SHP77 treated with DMSO at 0.1 percent for 48 hours (cell line): ENCODE results near the gene INPP4B.
"Not testable (repeated sequence)": the region's sequence is repeated elsewhere in the genome, so short reads cannot be mapped to it uniquely, and the experiment has no call there.

Experiments used
- DNase-seq: peaks from one replicate; lab custom pipeline; 2025; lab: John Stamatoyannopoulos, UW

The INPP4B gene

DNA sequence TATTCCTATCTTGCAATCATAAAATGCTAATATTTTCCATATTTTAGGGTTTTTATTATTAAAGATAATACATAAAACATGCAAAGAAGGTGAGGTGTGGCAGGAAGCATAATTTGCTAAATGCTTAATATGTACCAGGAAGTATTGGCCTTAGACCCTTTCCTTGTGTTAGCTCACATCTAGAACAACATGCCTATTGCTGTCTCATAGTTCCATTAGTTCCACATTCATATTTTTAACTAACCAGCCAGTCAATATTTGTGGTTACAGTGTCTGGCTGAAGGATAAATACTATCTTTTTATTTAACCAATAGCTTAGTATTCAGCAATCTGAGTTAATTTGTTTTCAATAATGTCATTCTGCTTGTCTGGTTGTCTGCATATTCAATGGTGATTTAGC is 432.6 kb downstream of the INPP4B start:
- DNase-seq: no peak

DNA sequence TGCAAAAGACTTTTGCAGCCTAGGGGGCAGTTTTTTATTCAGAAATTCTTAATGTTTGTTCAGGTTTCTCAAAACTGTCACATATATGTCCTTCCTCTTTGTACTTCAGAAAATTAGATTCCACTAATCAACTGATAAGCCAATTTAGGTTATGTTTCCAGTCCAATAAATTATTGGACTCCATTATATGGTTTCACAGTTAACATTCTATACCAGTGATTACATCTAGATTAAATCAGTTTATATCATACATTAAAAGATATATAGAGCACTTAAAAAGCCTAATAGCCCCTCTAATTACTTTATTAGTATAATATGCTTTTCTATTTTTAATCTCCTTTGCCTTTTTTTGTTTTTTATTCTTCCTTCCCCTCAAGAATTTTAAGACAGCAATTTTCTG is 434.1 kb downstream of the INPP4B start:
- DNase-seq: no peak

DNA sequence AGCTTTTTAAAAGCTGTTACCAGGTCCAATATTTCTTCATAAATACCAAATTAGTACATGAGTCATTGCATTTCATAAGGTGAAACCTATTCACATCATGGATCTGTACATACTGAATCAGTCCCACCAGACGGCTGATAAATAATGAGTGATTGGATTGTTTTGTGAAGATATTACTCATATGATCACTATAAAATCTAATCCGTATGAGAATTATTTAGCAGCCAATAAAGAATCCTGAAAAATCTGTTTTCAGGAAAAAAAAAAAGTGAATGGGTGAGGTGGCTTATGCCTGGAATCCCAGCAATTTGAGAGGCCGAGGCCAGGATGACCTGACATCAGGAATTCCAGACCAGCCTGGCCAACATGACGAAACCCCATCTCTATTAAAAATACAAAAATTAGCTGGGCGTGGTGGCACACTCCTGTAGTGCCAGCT is 438.1 kb downstream of the INPP4B start:
- DNase-seq: no peak

DNA sequence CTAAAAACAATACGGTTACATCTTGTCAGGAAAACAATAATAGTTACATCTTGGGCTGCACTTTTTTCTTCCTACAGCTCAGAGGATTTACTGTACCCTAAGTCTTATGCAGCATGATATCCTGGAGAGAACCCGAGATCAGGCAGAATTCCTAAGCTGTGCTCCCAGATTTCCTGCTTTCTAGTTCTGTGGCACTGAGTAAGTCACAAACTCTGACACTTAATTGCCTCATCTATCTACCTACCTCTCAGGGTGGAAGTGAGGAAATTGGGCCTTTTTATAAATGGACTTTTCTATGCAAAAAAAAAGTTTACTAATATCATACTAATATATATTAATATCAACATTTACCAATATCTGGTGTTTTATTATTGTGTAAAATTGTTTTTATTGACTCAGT is 438.5 kb downstream of the INPP4B start:
- no peak for DNase-seq

DNA sequence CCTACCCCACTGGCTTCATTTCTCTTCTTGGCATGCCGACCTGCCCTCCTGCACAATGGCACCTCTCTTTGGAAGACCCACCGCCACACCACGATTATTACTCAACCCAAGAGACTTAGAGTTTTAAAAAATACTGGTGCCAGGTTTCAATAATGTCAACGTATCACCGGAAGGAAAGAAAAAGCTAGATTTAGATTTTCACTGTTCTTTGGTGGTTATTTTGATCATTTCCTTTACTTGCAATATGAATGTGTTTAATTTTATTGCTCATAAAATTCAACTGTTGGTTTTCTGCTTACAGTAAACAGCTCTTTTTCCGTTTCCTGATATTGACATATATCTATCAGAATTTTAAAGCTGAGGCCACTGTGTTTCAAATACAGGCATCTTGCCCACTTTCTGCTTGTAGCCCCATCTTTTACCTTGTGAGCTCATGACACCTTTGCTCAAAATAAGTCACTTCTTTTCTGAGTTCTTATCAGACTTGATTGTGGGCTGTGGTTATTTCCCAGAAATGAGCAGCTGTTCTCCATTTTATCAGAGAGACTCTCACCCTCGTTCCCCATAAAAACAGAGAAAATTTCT is 439.1 kb downstream of the INPP4B start:
- DNase-seq: no peak

DNA sequence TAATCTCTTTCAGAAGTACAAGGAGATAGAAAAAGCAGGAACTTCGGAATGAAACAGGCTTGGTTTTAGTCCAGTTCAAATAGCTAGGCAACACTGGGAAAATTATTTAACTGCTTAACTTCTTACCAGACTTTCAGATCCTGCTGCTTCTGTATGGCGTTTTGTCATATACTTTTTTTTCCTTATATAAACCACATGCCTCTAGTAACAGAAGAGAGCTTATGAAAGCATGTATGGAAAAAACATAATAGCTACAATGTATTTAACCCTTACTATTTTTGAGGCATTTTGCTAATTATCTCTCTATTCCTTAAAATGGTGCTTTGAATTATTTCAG is 439.6 kb downstream of the INPP4B start:
- no peak for DNase-seq

DNA sequence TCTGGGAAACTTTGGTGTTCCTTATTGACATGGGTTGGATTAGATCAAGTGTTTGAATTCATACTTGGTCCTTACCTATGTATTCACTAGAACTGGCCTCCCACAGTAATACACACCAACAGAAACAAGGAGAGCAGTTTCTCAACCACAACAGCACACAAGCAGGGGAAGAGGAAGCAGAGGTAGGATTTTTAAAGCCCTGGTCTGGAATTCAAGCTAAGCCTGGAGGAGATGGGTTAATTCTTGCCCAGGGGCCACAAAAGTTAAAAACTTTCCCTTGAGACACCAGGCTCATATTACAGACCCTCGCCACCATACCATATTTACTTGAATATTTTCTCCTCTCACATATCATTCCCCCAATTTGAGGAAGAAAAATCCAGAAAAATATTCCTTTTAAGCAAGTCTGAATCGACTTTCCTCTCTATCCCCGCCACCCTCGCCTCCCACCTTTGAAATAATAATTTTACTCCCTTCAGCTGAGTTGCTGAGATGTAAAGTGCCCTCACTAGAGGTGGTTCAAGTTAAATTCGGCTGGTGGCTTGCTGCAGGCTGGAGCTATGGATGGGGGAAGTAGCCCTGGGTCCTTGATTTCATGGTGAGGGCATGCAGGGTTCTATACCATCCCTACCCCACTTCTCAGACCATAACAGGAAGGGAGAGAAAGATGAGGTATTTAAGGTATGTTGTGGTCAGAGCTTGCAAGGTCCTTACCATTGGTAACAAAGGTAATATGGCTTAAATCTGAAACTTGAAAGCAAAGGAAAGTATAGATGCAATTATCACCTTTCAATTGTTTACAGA is 440.2 kb downstream of the INPP4B start:
- DNase-seq: no peak

DNA sequence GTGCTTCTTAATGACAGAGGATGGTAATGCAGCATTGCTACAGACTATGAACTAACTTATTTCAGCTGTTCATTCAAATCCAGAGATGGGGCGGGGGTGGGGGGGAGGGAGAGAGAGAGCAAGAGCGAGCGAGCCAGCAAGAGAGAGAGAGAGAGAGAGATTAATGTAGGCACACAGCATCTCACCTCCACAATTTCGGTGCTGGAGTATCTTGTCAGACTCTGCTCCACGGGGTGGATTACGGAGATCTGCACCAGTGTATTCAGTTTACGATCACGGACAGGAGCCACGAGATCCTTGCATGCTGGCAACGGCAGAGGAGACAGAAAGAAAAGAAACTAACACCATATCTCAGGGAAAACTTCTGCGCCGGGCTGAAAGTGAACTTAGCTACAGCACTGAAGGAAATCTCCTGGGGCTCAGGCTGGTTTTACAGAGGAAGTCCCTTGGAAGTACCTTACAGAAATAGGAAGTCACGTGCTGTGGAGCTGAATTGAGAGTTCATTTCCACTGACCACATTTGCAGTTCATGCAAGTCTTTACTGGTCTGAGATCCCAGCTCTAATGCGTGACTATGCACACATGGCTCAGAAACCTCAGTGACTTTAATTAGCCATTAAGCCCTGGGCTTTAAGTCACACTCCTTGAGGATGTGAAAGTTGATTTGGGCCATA is 440.9 kb downstream of the INPP4B start:
- no peak for DNase-seq

DNA sequence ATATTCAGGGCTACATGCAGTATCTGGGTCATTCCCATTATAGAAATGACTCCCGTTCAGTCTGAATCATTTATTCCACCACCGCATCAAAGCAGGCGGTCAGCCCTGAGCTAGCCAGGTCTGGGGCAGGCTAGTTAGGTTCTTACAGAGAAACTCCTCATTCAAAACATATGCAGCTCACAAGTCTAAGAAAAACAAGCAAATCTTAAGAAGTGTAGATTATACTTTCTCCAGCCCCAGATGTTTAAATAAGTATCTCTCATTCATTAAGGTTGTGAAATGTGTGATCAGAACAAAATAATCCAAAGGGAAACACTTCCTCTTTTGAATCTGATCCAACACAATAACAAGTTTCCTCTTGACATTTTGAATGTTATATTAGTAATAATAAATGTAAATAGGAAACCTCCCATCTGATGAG is 441.9 kb downstream of the INPP4B start:
- no peak for DNase-seq

DNA sequence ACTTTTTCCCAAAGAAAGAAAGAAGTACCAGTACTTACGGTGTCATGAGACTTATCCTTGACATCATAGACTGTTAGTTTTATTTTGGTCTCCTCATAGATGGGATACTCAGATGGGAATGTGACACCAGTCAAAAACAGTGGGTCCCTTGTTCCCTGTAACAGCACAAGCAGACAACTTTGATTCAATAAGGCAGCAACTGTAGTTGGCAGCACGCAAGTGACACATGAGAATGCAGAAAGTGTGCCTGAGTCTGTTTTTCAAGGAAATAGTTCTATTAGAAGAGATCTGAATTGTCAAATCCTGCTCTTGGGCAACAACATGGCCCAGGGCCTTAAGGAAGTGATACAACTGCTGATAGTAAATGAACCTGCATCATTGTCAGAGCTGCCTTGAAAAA is 443.2 kb downstream of the INPP4B start:
- DNase-seq: no peak

DNA sequence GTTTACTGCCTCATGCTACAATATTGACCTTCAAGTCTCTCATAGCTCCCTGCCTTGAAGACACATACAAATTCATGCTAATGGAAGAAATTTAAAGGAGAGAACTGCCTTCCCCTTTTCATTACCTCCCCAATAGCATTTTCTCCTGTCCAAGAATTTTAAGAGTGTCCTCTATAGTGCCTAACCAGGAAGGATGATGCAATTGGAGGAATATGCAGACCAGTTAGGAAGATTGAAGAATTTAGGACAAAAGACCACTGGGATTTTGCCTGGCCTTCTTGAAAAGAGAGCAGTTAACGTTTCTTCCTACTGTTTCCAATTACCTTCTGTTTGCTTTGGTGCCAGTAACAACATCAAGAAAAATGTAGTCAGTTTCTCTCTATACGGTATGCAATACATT is 443.9 kb downstream of the INPP4B start:
- no peak for DNase-seq

DNA sequence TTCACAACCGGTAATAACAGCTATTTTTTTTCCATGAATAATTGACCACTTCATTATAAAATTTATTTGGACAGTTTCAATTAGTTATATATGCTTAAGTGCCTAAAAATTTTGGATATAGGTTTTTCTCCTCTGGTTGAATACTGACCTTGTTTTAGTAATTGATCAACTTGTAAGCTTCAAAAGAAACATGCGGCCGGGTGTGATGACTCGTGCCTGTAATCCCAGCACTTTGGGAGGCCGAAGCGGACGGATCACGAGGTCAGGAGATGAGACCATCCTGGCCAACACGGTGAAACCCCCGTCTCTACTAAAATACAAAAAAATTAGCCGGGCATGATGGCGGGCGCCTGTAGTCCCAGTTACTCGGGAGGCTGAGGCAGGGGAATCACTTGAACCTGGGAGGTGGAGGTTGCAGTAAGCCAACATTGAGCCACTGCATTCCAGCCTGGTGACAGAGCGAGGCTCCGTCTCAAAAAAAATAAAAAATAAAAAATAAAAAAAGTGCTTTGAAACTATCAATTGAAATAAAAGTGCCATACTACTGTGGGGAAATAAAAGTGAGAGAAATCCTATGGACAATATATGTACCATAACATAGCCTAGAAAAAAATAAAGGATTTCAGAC is 448.6 kb downstream of the INPP4B start:
- not testable (repeated sequence) for DNase-seq

DNA sequence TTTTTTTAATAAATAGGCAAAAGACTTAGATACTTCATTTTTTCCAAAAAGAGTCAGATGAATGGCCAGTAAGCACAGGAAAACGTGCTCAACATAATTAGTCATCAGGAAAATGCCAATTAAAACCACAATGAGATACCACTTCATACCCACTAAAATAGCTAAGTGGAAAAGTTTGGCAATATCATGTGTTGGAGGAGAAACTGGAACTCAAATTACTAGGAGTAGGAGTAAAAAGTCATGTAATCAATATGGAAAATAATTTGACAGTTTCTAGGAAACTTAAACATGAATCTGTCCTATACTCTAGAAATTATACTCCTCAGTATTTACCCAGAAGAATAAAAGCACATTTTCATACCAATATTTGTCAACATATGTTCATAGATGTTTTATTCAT is 449.8 kb downstream of the INPP4B start:
- no peak for DNase-seq

DNA sequence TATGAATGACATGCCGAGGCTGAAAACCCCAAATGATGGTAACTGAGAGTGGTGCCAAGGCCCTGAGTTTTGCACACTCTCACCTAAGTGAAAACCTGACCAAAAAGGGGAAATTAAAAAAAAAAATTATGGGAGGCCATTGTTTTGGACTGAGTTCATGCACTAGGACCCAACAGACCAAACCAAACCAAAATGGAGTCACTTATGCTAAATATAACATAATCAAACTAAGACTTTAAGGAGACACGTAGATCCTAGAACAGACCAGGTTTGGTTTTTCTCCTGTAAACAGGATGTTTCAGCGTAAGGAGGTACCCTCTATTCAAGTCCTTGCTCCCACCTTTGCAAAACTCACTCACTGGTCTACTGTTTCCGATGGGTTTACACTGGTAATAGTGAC is 453.0 kb downstream of the INPP4B start:
- DNase-seq: no peak

DNA sequence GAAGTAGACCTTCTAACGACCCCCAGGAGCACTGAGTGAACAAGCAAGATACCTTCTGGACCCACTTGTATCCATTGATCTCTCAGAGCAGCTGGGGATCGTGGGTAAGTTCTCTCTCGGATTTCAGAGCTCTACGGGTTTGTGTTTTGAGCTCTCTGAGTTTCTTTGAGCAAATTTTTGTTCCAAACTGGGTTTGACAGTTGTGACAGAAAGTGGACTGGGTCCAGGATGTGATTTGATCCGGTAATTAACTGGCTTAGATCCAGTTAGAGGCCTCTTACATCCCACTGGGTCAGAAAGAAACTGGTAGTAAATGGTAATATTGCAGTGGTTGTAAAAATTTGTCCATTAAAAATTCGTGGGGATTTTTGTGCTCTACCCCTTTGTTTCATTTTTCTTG is 459.2 kb downstream of the INPP4B start:
- DNase-seq: no peak

DNA sequence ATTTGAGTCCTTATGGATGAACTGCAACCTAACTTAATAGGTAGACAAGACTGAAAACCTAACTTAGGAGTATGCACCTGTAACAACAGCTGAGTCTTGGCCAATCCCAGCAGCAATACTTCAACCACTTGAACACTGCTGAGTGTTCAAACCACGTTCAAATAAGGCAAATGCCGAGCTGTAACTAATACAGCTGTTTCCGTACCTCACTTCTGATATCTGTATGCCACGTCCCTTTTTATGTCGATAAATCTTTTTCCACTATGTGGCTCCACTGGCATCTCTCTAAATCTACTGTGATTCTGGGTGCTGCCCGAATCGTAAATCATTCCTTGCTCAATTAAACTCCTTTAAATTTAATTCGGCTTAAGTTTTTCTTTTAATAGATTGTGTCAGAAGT is 459.7 kb downstream of the INPP4B start:
- DNase-seq: no peak

DNA sequence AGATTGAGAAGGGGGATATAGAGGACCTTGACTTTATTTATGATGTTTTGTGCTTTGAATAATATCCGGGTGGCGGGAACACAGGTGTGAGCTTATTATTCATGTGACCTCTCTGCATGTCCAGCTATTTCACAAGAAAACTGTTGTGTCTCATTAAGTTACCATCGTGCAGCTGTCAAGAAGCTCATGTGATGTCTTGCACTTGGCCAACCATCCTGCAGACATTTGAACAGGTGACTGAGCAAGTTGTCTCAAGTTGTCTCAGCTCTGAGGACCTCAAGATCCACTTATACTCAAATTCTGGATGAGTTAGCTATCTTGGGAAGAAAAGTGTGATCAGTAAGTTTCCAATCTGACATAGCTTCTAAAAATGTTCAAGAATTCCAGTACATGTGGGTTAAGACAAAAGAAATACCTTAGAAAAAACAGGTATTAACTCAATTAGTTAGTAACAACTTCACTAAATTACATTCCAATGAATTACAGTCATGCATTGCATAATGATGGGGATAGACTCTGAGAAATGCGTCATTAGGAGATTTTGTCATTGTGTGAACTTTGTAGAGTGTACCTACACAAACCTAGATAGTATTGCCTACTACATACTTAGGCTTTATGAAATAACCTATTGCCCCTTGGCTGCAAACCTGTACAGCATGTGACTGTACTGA is 462.2 kb downstream of the INPP4B start:
- no peak for DNase-seq

DNA sequence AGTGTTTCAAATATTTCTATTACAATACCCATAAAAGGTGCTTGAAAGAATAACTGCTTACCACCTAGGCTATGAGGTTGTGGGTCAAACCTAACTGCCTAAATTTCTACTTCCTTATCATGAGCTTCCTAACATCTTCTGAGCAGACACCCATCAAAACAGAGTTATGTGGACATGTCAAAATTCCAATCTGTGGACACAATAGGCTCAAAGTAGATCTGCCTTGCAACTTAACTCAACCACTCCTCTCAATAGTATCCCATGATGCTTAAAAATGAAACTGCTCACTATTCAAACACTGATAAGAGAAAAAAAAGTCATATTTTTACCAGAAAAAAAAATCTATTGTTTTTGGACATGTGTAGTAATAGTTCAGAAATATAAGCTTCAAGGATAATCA is 462.7 kb downstream of the INPP4B start:
- DNase-seq: no peak

DNA sequence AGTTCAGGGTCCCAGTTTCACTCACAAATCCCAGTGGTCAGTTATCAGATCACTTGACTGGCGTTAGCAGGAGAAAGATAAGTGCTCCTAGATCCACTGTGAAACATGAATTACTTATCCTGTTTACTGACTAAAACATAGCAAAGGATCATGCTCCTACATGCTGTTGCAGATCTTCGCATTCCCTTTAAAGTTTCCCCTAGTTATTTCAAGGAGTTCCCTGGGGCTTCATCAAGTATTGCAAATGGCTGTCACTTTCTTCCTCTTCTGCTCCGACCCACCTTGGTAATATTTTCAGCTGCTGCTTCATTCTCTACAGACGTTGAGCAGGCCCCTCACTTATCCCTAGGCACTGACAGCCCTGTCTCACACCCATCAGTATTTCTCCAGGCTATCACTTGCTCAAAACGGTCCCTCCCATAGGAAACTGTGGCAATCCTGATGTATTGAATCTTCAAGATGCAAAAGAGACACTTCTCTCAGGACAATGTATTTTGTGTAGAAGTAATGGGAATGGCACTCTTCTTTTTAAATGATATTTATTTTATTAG is 466.0 kb downstream of the INPP4B start:
- DNase-seq: no peak

DNA sequence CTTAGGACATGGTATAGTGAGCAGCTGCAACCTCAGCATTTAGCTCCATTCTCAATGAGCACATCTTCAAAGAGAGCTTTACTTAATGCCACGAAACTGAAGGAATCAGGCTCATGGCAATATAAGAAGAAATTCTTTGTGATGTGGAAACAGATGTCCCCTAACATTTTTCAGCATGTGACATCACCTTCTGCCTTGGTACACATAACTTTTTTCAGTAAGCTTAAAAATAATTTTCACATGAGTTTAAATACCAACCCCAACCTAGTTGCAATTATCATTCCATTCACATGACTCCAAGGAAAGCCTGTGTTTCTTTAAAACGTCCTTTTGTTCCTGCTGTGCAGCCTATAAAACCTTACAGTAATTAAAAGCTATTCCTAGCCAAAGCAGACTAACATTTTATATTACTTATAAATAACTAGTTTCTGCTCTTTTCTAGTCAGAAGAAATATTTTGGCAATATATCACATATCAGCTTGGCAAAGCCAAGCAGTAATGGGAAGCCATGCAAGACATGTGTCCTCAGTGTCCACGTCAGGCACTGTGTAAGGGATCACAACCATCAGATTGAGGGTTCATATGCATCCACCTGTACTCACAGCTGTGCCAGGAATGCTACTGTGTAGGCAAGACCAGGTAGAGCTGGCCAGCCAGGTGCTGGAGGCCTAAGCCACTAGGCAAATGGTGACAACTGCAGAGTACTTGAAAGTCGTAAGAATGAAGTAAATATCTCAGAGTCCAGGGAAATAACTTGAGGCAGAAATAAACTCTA is 466.6 kb downstream of the INPP4B start:
- DNase-seq: no peak

DNA sequence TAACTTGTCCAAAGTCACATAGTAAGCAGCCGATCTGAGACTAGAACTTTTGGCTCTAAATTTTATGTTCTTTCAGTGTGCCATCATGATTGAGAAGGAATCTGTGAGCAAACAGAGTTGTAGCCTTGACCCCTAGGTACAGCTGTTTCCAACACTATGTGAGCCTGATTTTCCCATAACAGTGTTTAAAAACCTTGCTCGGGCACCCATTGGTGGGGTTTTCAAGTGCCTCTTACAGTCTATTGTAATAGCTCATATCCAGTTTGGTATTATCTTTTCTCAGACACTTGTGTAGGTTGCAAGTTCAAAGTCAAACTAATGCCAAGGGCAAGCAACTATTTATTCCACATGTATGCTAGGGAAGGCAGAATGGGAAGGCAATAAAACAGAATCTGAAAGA is 467.9 kb downstream of the INPP4B start:
- DNase-seq: no peak
